ENCODE results near the gene TMEM43. TPM values are rescaled to one million over a fixed set of nuclear protein-coding genes. Genes with fewer than 3 reads are reported as not detected.

Gene TMEM43
- total RNA-seq, 1 donor from 2014 or later, result 84.9 TPM

DNA sequence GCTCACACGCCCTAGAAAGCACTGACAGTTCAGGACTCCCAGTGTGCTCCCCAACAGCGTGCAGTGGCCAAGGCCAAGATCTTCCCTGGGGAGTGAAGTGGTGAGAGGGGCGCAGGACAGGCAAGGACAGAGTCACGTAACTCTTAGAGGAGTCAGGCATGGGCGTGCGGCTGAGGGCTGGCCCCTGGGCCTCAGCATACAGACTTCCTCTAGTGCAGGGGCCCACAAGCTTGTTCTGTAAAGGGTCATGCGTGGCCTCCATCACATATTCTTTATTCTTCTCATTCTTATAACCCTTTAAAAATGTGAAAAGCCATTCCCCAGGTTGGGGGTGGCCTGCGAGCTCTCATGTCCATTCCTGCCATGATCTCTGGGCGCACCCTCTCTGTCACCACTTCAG lies 25.2 kb downstream of the TMEM43 start:
- Mint-ChIP-seq H3K27me3 (ENCODE audit: low read depth) (no peaks in the 10 kb centered on the region), H3K36me3 (ENCODE audit: low read depth) (peaks cover 27% of the 10 kb centered on the region), H3K27ac (ENCODE audit: unreplicated experiment) (no peak overlapping the region), H3K4me1 (ENCODE audit: low read depth) (peaks cover 20% of the 10 kb centered on the region), H3K9me3 (ENCODE audit: low read depth) (no peaks in the 10 kb centered on the region), H3K4me3 (ENCODE audit: unreplicated experiment) (no peak overlapping the region)
- TF ChIP-seq, protein P1, sequence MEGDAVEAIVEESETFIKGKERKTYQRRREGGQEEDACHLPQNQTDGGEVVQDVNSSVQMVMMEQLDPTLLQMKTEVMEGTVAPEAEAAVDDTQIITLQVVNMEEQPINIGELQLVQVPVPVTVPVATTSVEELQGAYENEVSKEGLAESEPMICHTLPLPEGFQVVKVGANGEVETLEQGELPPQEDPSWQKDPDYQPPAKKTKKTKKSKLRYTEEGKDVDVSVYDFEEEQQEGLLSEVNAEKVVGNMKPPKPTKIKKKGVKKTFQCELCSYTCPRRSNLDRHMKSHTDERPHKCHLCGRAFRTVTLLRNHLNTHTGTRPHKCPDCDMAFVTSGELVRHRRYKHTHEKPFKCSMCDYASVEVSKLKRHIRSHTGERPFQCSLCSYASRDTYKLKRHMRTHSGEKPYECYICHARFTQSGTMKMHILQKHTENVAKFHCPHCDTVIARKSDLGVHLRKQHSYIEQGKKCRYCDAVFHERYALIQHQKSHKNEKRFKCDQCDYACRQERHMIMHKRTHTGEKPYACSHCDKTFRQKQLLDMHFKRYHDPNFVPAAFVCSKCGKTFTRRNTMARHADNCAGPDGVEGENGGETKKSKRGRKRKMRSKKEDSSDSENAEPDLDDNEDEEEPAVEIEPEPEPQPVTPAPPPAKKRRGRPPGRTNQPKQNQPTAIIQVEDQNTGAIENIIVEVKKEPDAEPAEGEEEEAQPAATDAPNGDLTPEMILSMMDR (IDR thresholded peaks at IDR 0.05), result no peak
- no peak for DNase-seq (ENCODE audit: low spot score)

DNA sequence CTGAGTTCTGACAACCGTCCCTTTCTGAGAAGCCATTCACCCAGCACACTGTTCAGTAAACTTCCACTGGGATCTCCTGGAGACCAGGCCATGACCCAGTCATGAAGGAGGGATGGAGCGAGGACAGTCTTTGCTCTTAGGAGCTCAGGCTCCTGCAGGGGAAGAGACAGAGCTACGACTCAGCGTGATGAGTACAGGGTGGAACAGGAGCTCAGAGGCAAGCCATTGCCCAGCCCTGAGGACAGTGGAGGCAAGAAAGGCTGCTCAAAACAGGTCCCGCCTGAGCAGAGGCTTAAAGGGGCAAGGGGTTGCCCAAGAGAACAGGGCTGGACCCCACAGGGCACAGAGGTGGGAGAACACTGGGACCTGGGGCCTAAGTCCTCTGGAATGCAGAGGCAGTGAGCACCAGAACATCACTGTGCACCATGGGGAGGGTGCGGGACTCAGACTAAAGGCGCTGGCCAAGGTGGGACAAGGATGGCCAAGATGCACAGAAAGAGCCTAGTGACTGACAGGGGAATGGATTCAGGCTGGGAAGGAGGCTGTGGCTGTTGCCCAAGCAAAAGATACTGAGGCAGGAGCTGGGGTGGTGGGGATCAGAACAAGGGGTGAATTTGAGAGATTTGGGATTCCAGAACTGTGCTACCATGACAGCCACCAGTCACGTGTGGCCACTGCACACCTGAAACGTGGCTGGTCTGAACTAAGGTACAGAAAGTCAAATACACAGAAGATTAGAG lies 25.8 kb downstream of the TMEM43 start:
- Mint-ChIP-seq H3K4me3 (ENCODE audit: unreplicated experiment) (no peak overlapping the region), H3K4me1 (ENCODE audit: low read depth) (peaks cover 16% of the 10 kb centered on the region), H3K27me3 (ENCODE audit: low read depth) (no peaks in the 10 kb centered on the region), H3K9me3 (ENCODE audit: low read depth) (no peaks in the 10 kb centered on the region), H3K36me3 (ENCODE audit: low read depth) (peaks cover 28% of the 10 kb centered on the region), H3K27ac (ENCODE audit: unreplicated experiment) (no peak overlapping the region)
- TF ChIP-seq, protein P1 (IDR thresholded peaks at IDR 0.05), result no peak
- DNase-seq (ENCODE audit: low spot score), result no peak

DNA sequence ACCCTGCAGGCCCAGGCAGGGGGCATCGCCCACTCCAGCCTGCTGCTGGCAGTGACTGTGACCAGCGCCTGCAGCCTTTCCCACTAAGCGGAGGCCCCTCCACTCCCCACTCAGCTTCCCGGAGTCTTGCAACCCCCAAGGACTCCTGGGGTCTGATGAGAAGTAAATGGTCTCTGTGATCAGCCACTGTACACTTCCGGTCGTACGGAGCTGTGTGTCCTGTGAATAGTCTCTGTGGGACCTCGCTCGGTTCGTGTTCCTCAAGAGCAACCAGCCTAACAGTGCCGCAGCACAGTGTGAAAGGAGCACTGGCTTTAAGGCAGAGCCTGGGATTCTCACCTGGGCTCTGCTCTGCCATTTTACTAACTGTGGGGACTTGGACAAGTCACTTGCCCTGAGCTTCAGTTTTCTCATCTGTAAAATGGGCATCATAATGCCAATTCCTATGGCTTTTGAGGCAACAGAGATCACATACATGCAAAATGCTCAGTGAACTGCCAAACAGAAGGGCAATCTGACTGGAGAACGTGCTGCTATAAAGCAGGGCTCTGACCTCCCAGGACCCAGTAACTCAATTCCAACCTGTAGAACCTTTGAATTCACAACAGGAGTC lies 26.7 kb downstream of the TMEM43 start:
- Mint-ChIP-seq H3K9me3 (ENCODE audit: low read depth) (no peaks in the 10 kb centered on the region), H3K4me3 (ENCODE audit: unreplicated experiment) (no peak overlapping the region), H3K27ac (ENCODE audit: unreplicated experiment) (no peak overlapping the region), H3K27me3 (ENCODE audit: low read depth) (no peaks in the 10 kb centered on the region), H3K36me3 (ENCODE audit: low read depth) (peaks cover 33% of the 10 kb centered on the region), H3K4me1 (ENCODE audit: low read depth) (peaks cover 7% of the 10 kb centered on the region)
- DNase-seq (ENCODE audit: low spot score), result no peak
- TF ChIP-seq, protein P1 (IDR thresholded peaks at IDR 0.05), result no peak

DNA sequence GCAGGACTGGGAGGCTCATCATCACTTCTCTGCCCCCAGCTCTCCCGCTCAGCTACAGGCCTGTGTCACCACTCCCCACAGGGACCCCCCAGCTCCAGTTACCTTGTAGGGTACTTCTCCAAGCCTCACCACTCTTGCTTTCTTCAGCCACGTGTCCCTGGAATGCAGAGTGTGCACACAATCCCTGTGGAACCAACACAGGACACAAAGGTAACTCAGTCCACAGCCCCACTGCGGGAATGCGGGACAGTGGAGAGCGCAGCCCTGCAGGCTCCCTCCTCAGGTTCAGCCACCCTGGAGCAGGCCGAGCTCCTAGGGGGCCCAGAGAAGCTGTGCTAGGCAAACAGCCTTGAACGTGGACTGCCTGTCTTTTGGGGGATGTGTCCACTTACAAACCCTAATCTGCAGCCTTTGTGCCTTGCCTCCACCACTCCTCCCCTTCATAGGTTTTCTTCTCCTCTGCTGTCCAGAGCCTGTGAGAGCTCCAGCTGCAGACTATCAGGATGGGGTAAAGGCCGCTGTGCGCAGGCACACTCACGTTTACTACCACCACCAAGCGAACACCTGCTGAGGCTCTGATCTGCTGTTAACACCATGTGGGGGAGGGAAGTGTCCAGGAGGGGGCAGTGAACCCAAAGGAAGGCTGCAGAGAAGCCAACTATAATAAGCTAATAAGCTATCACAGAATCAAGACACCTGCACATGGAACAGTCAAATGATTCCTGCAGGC lies 27.5 kb downstream of the TMEM43 start:
- Mint-ChIP-seq H3K9me3 (ENCODE audit: low read depth) (no peaks in the 10 kb centered on the region), H3K4me1 (ENCODE audit: low read depth) (peaks cover 4% of the 10 kb centered on the region), H3K27ac (ENCODE audit: unreplicated experiment) (no peak overlapping the region), H3K4me3 (ENCODE audit: unreplicated experiment) (no peak overlapping the region), H3K27me3 (ENCODE audit: low read depth) (no peaks in the 10 kb centered on the region), H3K36me3 (ENCODE audit: low read depth) (peaks cover 30% of the 10 kb centered on the region)
- TF ChIP-seq, protein P1 (IDR thresholded peaks at IDR 0.05), result peak; percentile 39
- no peak for DNase-seq (ENCODE audit: low spot score)

DNA sequence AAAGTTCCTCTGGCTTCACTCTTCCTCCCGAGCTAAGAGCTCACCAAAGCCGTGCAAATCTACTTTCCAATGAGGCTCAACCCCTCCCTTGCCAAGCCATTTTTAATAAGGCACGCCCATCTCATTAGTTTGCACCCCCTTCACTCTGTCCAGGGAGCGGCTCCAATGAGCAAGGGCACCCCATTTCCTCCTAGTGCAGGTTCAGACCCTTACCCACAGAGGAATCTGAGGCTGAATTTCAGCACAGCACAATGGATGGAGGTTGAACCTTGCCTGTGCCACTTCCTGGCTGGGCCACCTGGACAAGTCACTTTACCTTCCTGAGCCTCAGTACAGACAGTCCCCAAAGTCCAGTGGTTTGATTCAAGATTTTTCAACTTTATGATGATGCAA lies 28.1 kb downstream of the TMEM43 start:
- TF ChIP-seq, protein P1 (IDR thresholded peaks at IDR 0.05), result no peak
- peaks cover 2% of the 10 kb centered on the region for H3K4me1 Mint-ChIP-seq (ENCODE audit: low read depth)
- DNase-seq (ENCODE audit: low spot score), result no peak
- no peaks in the 10 kb centered on the region for H3K9me3 Mint-ChIP-seq (ENCODE audit: low read depth)
- H3K27ac Mint-ChIP-seq (ENCODE audit: unreplicated experiment), result no peak overlapping the region
- no peaks in the 10 kb centered on the region for H3K27me3 Mint-ChIP-seq (ENCODE audit: low read depth)
- H3K36me3 Mint-ChIP-seq (ENCODE audit: low read depth), result peaks cover 28% of the 10 kb centered on the region
- H3K4me3 Mint-ChIP-seq (ENCODE audit: unreplicated experiment), result no peak overlapping the region

Data from chondrocyte (in vitro differentiated cells).